Measurements from ENCODE around the gene BACH2. TPM values are rescaled to one million over a fixed set of nuclear protein-coding genes. Genes with fewer than 3 reads are reported as not detected.

Gene BACH2
- total and polyA plus RNA-seq, 10 of the 15 experiments (the other 5 are each of a cell fraction or from before 2014, with no cell fraction given): 0.03 to 0.28 (median 0.04) TPM; not detected in 3

DNA sequence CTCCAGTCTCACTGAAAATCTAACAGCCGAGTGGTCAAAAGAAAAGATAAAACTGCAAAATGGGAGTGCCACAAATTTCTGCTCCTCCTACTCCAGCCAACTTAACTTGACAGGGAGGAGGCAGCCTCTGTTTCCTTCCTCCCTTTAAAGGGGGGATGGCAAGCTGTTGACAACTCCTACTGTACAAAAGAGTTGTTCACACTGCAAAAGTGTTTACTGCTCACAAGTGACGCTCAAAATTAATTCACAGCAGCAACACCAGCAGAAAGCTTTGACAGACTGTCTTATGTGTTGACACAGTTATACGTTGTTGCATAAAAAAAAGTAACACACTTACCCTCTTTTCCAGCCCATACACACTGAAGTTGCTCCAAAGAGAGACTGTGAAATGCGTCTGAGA, 169.8 kb downstream of the BACH2 start:
- Histone ChIP-seq H3K9me3 (replicated peaks; ENCODE audit: control insufficient read depth, insufficient read depth, low read length) (no peaks in the 10 kb centered on the region), H2AFZ (ENCODE audit: control insufficient read depth, low read depth, low read length) (no peak overlapping the region), H3K4me1 (ENCODE audit: control insufficient read depth, insufficient read depth, low read length) (no peaks in the 10 kb centered on the region; the same call in 1 of the 2 replicates), H3K79me2 (ENCODE audit: control insufficient read depth, insufficient read depth, low read length) (no peaks in the 10 kb centered on the region), H3K4me2 (ENCODE audit: control insufficient read depth, insufficient read depth) (no peak overlapping the region), H3K9ac (ENCODE audit: control insufficient read depth, insufficient read depth, low read length) (no peak overlapping the region), H3K27me3 (replicated peaks in 1 of 2; ENCODE audit: control insufficient read depth in 2 of 2, insufficient read depth in 2 of 2, low read length in 1 of 2) (peaks cover 0 to 4% of the 10 kb centered on the region in 2 experiments; a peak in 3 of 4 replicates), H4K20me1 (ENCODE audit: control insufficient read depth, insufficient read depth) (no peaks in the 10 kb centered on the region), H3K4me3 (no peak overlapping the region), H3K27ac (ENCODE audit: control insufficient read depth, insufficient read depth) (no peak overlapping the region), H3K36me3 (ENCODE audit: control insufficient read depth in 2 of 2, insufficient read depth in 2 of 2, low read length in 1 of 2) (no peaks in the 10 kb centered on the region)
- BruUV-seq (replicated peaks): no TSS peak
- 34% methylated on average over 4 of the region's 4 CpGs for WGBS (ENCODE audit: insufficient coverage, insufficient replicate concordance, low lambda C conversion rate, missing lambda C conversion rate)
- ChIA-PET POLR2A (no interaction called here), CTCF (no interaction called here), SMC1A (ENCODE audit: uncharacterized antibody, unreplicated experiment) (no interaction called here), RAD21 (ENCODE audit: unreplicated experiment) (no interaction called here)
- FAIRE-seq (no peak), DNase-seq (ENCODE audit: low read depth, low spot score) (no peak), ATAC-seq (no peak)
- TF ChIP-seq, protein P1, sequence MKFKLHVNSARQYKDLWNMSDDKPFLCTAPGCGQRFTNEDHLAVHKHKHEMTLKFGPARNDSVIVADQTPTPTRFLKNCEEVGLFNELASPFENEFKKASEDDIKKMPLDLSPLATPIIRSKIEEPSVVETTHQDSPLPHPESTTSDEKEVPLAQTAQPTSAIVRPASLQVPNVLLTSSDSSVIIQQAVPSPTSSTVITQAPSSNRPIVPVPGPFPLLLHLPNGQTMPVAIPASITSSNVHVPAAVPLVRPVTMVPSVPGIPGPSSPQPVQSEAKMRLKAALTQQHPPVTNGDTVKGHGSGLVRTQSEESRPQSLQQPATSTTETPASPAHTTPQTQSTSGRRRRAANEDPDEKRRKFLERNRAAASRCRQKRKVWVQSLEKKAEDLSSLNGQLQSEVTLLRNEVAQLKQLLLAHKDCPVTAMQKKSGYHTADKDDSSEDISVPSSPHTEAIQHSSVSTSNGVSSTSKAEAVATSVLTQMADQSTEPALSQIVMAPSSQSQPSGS (IDR thresholded peaks at IDR 0.05; ENCODE audit: low read length): no peak
- no peak for TF ChIP-seq IKZF2 (IDR thresholded peaks at IDR 0.05)
- in situ Hi-C loops (cut with MboI) (no loop called here), intact Hi-C loops (cut with micrococcal nuclease; ENCODE audit: unreplicated experiment) (no loop called here)

DNA sequence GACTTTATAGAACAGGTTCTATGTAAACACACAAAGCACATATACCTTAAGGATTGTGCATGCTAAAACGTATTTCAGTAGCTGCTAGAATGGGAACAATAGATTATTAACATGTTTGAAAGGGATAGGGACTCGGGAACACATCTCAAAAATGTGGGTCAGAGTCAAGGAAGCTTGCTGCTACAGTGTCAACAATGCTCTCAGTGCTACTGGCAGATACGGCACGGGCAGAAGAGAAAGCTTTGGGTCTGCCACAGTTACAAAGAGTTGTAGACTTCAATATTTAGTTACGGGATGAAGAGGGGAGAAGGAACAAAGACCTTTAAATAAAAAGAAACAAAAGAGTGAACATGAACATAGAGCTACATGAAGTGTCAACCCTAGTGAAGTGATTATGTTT, 170.5 kb downstream of the BACH2 start:
- ATAC-seq (no peak), FAIRE-seq (no peak), DNase-seq (ENCODE audit: low read depth, low spot score) (no peak)
- H2AFZ ChIP-seq (ENCODE audit: control insufficient read depth, low read depth, low read length): no peak overlapping the region
- peaks cover 0 to 4% of the 10 kb centered on the region in 2 experiments; a peak in 3 of 4 replicates for H3K27me3 ChIP-seq (replicated peaks in 1 of 2; ENCODE audit: control insufficient read depth in 2 of 2, insufficient read depth in 2 of 2, low read length in 1 of 2)
- intact Hi-C loops (cut with micrococcal nuclease; ENCODE audit: unreplicated experiment): no loop called here
- H3K9me3 ChIP-seq (replicated peaks; ENCODE audit: control insufficient read depth, insufficient read depth, low read length): no peaks in the 10 kb centered on the region
- RAD21 ChIA-PET (ENCODE audit: unreplicated experiment): no interaction called here
- H3K79me2 ChIP-seq (ENCODE audit: control insufficient read depth, insufficient read depth, low read length): no peaks in the 10 kb centered on the region
- POLR2A ChIA-PET: no interaction called here
- H3K4me3 ChIP-seq: no peak overlapping the region
- in situ Hi-C loops (cut with MboI): no loop called here
- SMC1A ChIA-PET (ENCODE audit: uncharacterized antibody, unreplicated experiment): no interaction called here
- no peak overlapping the region for H3K4me2 ChIP-seq (ENCODE audit: control insufficient read depth, insufficient read depth)
- CTCF ChIA-PET: no interaction called here
- BruUV-seq (replicated peaks): no TSS peak
- WGBS (ENCODE audit: insufficient coverage, insufficient replicate concordance, low lambda C conversion rate, missing lambda C conversion rate): 28% methylated on average over 5 of the region's 5 CpGs
- H4K20me1 ChIP-seq (ENCODE audit: control insufficient read depth, insufficient read depth): no peaks in the 10 kb centered on the region
- H3K4me1 ChIP-seq (ENCODE audit: control insufficient read depth, insufficient read depth, low read length): no peaks in the 10 kb centered on the region; the same call in 1 of the 2 replicates
- H3K9ac ChIP-seq (ENCODE audit: control insufficient read depth, insufficient read depth, low read length): no peak overlapping the region
- H3K27ac ChIP-seq (ENCODE audit: control insufficient read depth, insufficient read depth): no peak overlapping the region
- no peaks in the 10 kb centered on the region for H3K36me3 ChIP-seq (ENCODE audit: control insufficient read depth in 2 of 2, insufficient read depth in 2 of 2, low read length in 1 of 2)
- TF ChIP-seq, protein P2, sequence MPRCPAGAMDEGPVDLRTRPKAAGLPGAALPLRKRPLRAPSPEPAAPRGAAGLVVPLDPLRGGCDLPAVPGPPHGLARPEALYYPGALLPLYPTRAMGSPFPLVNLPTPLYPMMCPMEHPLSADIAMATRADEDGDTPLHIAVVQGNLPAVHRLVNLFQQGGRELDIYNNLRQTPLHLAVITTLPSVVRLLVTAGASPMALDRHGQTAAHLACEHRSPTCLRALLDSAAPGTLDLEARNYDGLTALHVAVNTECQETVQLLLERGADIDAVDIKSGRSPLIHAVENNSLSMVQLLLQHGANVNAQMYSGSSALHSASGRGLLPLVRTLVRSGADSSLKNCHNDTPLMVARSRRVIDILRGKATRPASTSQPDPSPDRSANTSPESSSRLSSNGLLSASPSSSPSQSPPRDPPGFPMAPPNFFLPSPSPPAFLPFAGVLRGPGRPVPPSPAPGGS (IDR thresholded peaks at IDR 0.05; ENCODE audit: borderline replicate concordance, insufficient read depth, low read depth, low read length, poor library complexity, severe bottlenecking): no peak
- TF ChIP-seq NRF1 (conservative IDR thresholded peaks at IDR 0.05; ENCODE audit: low read depth, low read length): no peak
- TF ChIP-seq NR2C2 (IDR thresholded peaks at IDR 0.05; ENCODE audit: borderline replicate concordance, control insufficient read depth, insufficient read length, low read depth): no peak
- TF ChIP-seq WRNIP1 (IDR thresholded peaks at IDR 0.05; ENCODE audit: borderline replicate concordance, low read depth, low read length): no peak
- TF ChIP-seq PML (IDR thresholded peaks at IDR 0.05; ENCODE audit: low read length): no peak
- no peak for TF ChIP-seq HDAC6 (IDR thresholded peaks at IDR 0.05; ENCODE audit: unreplicated experiment)
- no peak for TF ChIP-seq RFX5 (IDR thresholded peaks at IDR 0.05; ENCODE audit: low read depth, low read length)
- no peak for TF ChIP-seq CBFB (IDR thresholded peaks at IDR 0.05; ENCODE audit: low read depth)
- TF ChIP-seq, protein P3, sequence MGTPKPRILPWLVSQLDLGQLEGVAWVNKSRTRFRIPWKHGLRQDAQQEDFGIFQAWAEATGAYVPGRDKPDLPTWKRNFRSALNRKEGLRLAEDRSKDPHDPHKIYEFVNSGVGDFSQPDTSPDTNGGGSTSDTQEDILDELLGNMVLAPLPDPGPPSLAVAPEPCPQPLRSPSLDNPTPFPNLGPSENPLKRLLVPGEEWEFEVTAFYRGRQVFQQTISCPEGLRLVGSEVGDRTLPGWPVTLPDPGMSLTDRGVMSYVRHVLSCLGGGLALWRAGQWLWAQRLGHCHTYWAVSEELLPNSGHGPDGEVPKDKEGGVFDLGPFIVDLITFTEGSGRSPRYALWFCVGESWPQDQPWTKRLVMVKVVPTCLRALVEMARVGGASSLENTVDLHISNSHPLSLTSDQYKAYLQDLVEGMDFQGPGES (IDR thresholded peaks at IDR 0.05): no peak
- TF ChIP-seq MYB (IDR thresholded peaks at IDR 0.05; ENCODE audit: borderline replicate concordance, low read depth, low read length): no peak
- TF ChIP-seq NFIC (IDR thresholded peaks at IDR 0.05; ENCODE audit: low read depth, low read length): no peak
